Stimulated activated CD4-positive, alpha-beta T cell treated with anti-CD3 and anti-CD28 coated beads, Interleukin-2, amount 100 ng/mL, for 4 hours (primary cell): ENCODE data around the gene OCLN.
"Not testable (repeated sequence)": the region's sequence is repeated elsewhere in the genome, so short reads cannot be mapped to it uniquely, and the experiment has no call there.

Experiments used
- DNase-seq: peaks from one replicate; pipeline ENCODE4 v3.0.0-alpha.2; 2020; ENCODE audit warnings: low read depth

Gene OCLN

GRCh38 chr5:69492391-69492922 is at the start of gene OCLN:
Gene OCLN (plus strand): TSS chr5:69492790. CDS start chr5:69504245, 11,455 bp downstream.
- DNase-seq, result no peak

GRCh38 chr5:69444127-69444754 is 48.3 kb upstream of the OCLN start:
- no peak for DNase-seq

GRCh38 chr5:69449511-69449910 is 43.1 kb upstream of the OCLN start:
- no peak for DNase-seq

- no peak for DNase-seq
Measured at GRCh38 chr5:69450116-69450515, 42.5 kb upstream of the OCLN start.

- DNase-seq, result not testable (repeated sequence)
Measured at GRCh38 chr5:69450527-69450926, 42.1 kb upstream of the OCLN start.

- no peak for DNase-seq
Measured at GRCh38 chr5:69451941-69452647, 40.5 kb upstream of the OCLN start.

- DNase-seq, result not testable (repeated sequence)
Measured at GRCh38 chr5:69453487-69453886, 39.1 kb upstream of the OCLN start.

GRCh38 chr5:69454460-69455249 is 37.9 kb upstream of the OCLN start:
- DNase-seq, result no peak

- not testable (repeated sequence) for DNase-seq
Measured at GRCh38 chr5:69455428-69455988, 37.1 kb upstream of the OCLN start.

- DNase-seq, result no peak
Measured at GRCh38 chr5:69462170-69462569, 30.4 kb upstream of the OCLN start.

- DNase-seq, result not testable (repeated sequence)
Measured at GRCh38 chr5:69466375-69466774, 26.2 kb upstream of the OCLN start.

- no peak for DNase-seq
Measured at GRCh38 chr5:69467442-69468225, 25.0 kb upstream of the OCLN start.

- DNase-seq, result no peak
Measured at GRCh38 chr5:69468631-69469030, 24.0 kb upstream of the OCLN start.

- not testable (repeated sequence) for DNase-seq
Measured at GRCh38 chr5:69471516-69471915, 21.1 kb upstream of the OCLN start.

- DNase-seq, result not testable (repeated sequence)
Measured at GRCh38 chr5:69472535-69473143, 20.0 kb upstream of the OCLN start.

- DNase-seq, result no peak
Measured at GRCh38 chr5:69477170-69477569, 15.4 kb upstream of the OCLN start.

GRCh38 chr5:69478296-69478695 is 14.3 kb upstream of the OCLN start:
- not testable (repeated sequence) for DNase-seq

- DNase-seq, result no peak
Measured at GRCh38 chr5:69484891-69485290, 7.7 kb upstream of the OCLN start.

GRCh38 chr5:69485471-69485870 is 7.1 kb upstream of the OCLN start:
- no peak for DNase-seq

- DNase-seq, result no peak
Measured at GRCh38 chr5:69489246-69489645, 3.3 kb upstream of the OCLN start.

GRCh38 chr5:69491027-69491426 is 1.6 kb upstream of the OCLN start:
- no peak for DNase-seq
